Stomach (tissue), 9 donors: ENCODE results near the gene ABHD17B. TPM values are rescaled to one million over a fixed set of nuclear protein-coding genes. Genes with fewer than 3 reads are reported as not detected.

Experiments
- DNase-seq, 2 donors: peaks; one replicate each; pipeline versions ENCODE4 v3.0.0 to v3.0.0-alpha.2; 2013 to 2019
- H3K27ac ChIP-seq, 5 donors: fragments of 200-600 bp in 4 of 5; sonication (generic) in 4 of 5; one replicate each; pipeline ENCODE4 v1.5.1; 2013 to 2019; ENCODE audit warnings: mild to moderate bottlenecking in 1 of 5, moderate library complexity in 1 of 5
- H3K27me3 ChIP-seq, 3 donors: fragments of 200-600 bp; sonication (generic); one replicate each; pipeline ENCODE4 v1.5.1; 2017 to 2019; ENCODE audit warnings: mixed run types in 1 of 3
- H3K36me3 ChIP-seq, 4 donors: fragments of 200-600 bp; sonication (generic); 1 replicate in 3 of 4; 2 replicates in 1 of 4; pipeline ENCODE4 v1.5.1; 2016 to 2019
- H3K4me1 ChIP-seq, 4 donors: fragments of 200-600 bp; sonication (generic); one replicate each; pipeline ENCODE4 v1.5.1; 2016 to 2019
- H3K4me3 ChIP-seq, 4 donors: fragments of 200-600 bp; sonication (generic) in 3 of 4; one replicate each; pipeline ENCODE4 v1.5.1; 2016 to 2019; ENCODE audit warnings: mild to moderate bottlenecking in 1 of 4
- H3K9me3 ChIP-seq, 4 donors: fragments of 200-600 bp; sonication (generic); one replicate each; pipeline ENCODE4 v1.5.1; 2016 to 2019
- CTCF ChIP-seq, 7 experiments: fragments of 450-650 bp in 4 of 7; fragments of 200-600 bp in 3 of 7; sonication (generic) in 3 of 7; IDR thresholded peaks; one replicate each; pipeline ENCODE4 v1.5.1; 2016 to 2019; ENCODE audit warnings: antibody characterized with exemption in 7 of 7, control low read depth in 2 of 7, mild to moderate bottlenecking in 1 of 7
- EP300 ChIP-seq: sonication (generic); formaldehyde crosslinking; IDR thresholded peaks from one replicate; pipeline ENCODE4 v1.6.1; 2017; ENCODE audit warnings: antibody characterized with exemption
- POLR2A ChIP-seq, 4 donors: fragments of 450-650 bp; IDR thresholded peaks; one replicate each; pipeline ENCODE4 v1.6.1; 2016; ENCODE audit warnings: antibody characterized with exemption in 4 of 4, control low read depth in 2 of 4, mild to moderate bottlenecking in 1 of 4, moderate library complexity in 1 of 4
- POLR2AphosphoS5 ChIP-seq, 3 donors: sonication (generic); formaldehyde crosslinking; IDR thresholded peaks; one replicate each; pipeline ENCODE4 v1.6.1; 2016; ENCODE audit warnings: antibody characterized with exemption in 3 of 3
- WGBS, 5 donors: extraction: QIAGEN DNeasy Blood & Tissue Kit in 3 of 5; methylation state at CpG; one replicate each; pipeline versions ENCODE4 v1.1.5 to v1.1.7; 2013 to 2018; 5-methylcytosine and 5-hydroxymethylcytosine counted together
- intact Hi-C: fragments of 100-400 bp; cut with DNase I; formaldehyde crosslinking; loops from one replicate; pipeline ENCODE4 v1.15.1; 2023; ENCODE audit warnings: low total_unique reads
- polyA plus RNA-seq, 3 donors: library from polyadenylated mRNA; stranded (reverse); fragments of 200-250 nt; gene quantifications; one replicate each; pipeline ENCODE4 v1.2.3, GENCODE V29; 2013
- total RNA-seq, 5 donors: library from RNA; depleted of rRNA; stranded (reverse); fragments of >200 nt; gene quantifications; one replicate each; pipeline versions ENCODE4 v1.1.0 to v1.2.3, GENCODE V29; 2014 to 2016
- donor health status: healthy with polysubstance abuse.
- donor health status: Bipolar disorder and iron deficiency.
- donor health status: healthy.

ABHD17B gene
- total and polyA plus RNA-seq, 8 donors, result 4.0 to 57.5 (median 11.2) TPM

GRCh38 chr9:71884005-71884404, 27.0 kb downstream of the ABHD17B start:
- Histone ChIP-seq H3K4me1 (peaks cover 0 to 10% (median 3%) of the 10 kb centered on the region in 4 donors), H3K27ac (no peak overlapping the region), H3K36me3 (peaks cover 0 to 11% (median 3%) of the 10 kb centered on the region in 4 donors), H3K27me3 (no peaks in the 10 kb centered on the region), H3K4me3 (no peak overlapping the region), H3K9me3 (peaks cover 0 to 37% (median 22%) of the 10 kb centered on the region in 4 donors)
- DNase-seq, result no peak
- no peak for TF ChIP-seq POLR2AphosphoS5 (IDR thresholded peaks at IDR 0.05)
- no peak for TF ChIP-seq CTCF (IDR thresholded peaks at IDR 0.05)
- TF ChIP-seq POLR2A (IDR thresholded peaks at IDR 0.05), result no peak
- TF ChIP-seq EP300, result no peak
- intact Hi-C loops, result no loop called here

GRCh38 chr9:71879644-71880174, 31.3 kb downstream of the ABHD17B start:
- H3K27ac ChIP-seq, result no peak overlapping the region
- 57 to 76% (median 64%) methylated on average over 2 of the region's 2 CpGs for WGBS, 5 donors
- H3K27me3 ChIP-seq, result no peaks in the 10 kb centered on the region
- intact Hi-C loops, result no loop called here
- DNase-seq, result no peak
- peaks cover 4 to 60% (median 35%) of the 10 kb centered on the region in 4 donors for H3K9me3 ChIP-seq
- H3K4me1 ChIP-seq, result no peaks in the 10 kb centered on the region
- no peak overlapping the region for H3K4me3 ChIP-seq
- no peak for TF ChIP-seq POLR2A (IDR thresholded peaks at IDR 0.05)
- no peak for TF ChIP-seq CTCF (IDR thresholded peaks at IDR 0.05)
- TF ChIP-seq POLR2AphosphoS5 (IDR thresholded peaks at IDR 0.05), result no peak
- TF ChIP-seq EP300, result no peak
- peaks cover 0 to 13% (median 4%) of the 10 kb centered on the region in 4 donors for H3K36me3 ChIP-seq

GRCh38 chr9:71878327-71879274, 32.4 kb downstream of the ABHD17B start:
- no peaks in the 10 kb centered on the region for H3K4me1 ChIP-seq
- H3K36me3 ChIP-seq, result peaks cover 0 to 20% (median 13%) of the 10 kb centered on the region in 4 donors
- H3K4me3 ChIP-seq, result no peak overlapping the region
- WGBS, 5 donors, result 95 to 99% (median 98%) methylated on average over 4 of the region's 4 CpGs
- peaks cover 4 to 54% (median 26%) of the 10 kb centered on the region in 4 donors for H3K9me3 ChIP-seq
- no peak for DNase-seq
- no peaks in the 10 kb centered on the region for H3K27me3 ChIP-seq
- TF ChIP-seq POLR2A (IDR thresholded peaks at IDR 0.05), result no peak
- TF ChIP-seq POLR2AphosphoS5 (IDR thresholded peaks at IDR 0.05), result no peak
- no peak for TF ChIP-seq CTCF (IDR thresholded peaks at IDR 0.05)
- no peak for TF ChIP-seq EP300
- H3K27ac ChIP-seq, result no peak overlapping the region
- intact Hi-C loops, result no loop called here

GRCh38 chr9:71876829-71877228, 34.2 kb downstream of the ABHD17B start:
- Histone ChIP-seq H3K9me3 (peaks cover 4 to 43% (median 20%) of the 10 kb centered on the region in 4 donors), H3K27me3 (no peaks in the 10 kb centered on the region), H3K36me3 (peaks cover 0 to 17% (median 10%) of the 10 kb centered on the region in 4 donors), H3K4me3 (no peak overlapping the region), H3K27ac (no peak overlapping the region), H3K4me1 (no peaks in the 10 kb centered on the region)
- intact Hi-C loops, result no loop called here
- no peak for TF ChIP-seq POLR2AphosphoS5 (IDR thresholded peaks at IDR 0.05)
- TF ChIP-seq POLR2A (IDR thresholded peaks at IDR 0.05), result no peak
- TF ChIP-seq EP300, result no peak
- TF ChIP-seq CTCF (IDR thresholded peaks at IDR 0.05), result no peak
- no peak for DNase-seq
